Peyer's patch (tissue), 4 donors: ENCODE measurements around the gene ST3GAL2.

Source experiments
- POLR2A ChIP-seq, 2 donors: fragments of 450-650 bp; IDR thresholded peaks; one replicate each; pipeline ENCODE4 v1.5.1; 2017; ENCODE audit warnings: antibody characterized with exemption in 2 of 2, mild to moderate bottlenecking in 2 of 2, moderate library complexity in 2 of 2
- TF ChIP-seq, protein P1 (sequence below), 6 experiments: fragments of 450-650 bp in 4 of 6; fragments of 200-600 bp in 2 of 6; sonication (generic) in 1 of 6; IDR thresholded peaks; one replicate each; pipeline ENCODE4 v1.5.1; 2017 to 2019; ENCODE audit warnings: antibody characterized with exemption in 6 of 6, mild to moderate bottlenecking in 3 of 6, moderate library complexity in 1 of 6

DNA sequence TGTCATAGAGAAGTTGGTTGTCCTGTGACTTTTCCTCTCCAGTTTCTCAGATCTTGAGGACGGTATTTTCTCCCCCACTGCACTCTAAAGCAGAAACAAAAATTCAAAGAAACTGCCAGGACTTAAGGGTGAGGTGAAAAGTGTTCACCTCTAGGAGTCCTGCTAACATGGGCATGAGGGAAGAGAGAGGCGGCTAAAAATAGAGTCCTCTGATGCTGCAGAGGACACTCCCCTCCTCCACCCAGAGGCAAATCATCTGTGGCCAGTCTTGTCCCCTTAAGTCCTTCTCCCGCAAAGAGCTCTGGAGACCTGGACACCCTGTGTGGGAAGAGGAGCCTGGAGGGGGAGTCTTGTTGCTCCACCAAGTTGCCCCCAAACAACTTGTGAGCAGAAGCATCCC is 96.9 kb downstream of the ST3GAL2 start:
- TF ChIP-seq, protein P1, sequence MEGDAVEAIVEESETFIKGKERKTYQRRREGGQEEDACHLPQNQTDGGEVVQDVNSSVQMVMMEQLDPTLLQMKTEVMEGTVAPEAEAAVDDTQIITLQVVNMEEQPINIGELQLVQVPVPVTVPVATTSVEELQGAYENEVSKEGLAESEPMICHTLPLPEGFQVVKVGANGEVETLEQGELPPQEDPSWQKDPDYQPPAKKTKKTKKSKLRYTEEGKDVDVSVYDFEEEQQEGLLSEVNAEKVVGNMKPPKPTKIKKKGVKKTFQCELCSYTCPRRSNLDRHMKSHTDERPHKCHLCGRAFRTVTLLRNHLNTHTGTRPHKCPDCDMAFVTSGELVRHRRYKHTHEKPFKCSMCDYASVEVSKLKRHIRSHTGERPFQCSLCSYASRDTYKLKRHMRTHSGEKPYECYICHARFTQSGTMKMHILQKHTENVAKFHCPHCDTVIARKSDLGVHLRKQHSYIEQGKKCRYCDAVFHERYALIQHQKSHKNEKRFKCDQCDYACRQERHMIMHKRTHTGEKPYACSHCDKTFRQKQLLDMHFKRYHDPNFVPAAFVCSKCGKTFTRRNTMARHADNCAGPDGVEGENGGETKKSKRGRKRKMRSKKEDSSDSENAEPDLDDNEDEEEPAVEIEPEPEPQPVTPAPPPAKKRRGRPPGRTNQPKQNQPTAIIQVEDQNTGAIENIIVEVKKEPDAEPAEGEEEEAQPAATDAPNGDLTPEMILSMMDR (IDR thresholded peaks at IDR 0.05), result no peak
- TF ChIP-seq POLR2A (IDR thresholded peaks at IDR 0.05), result no peak
